ENCODE measurements around the gene ZC3H7A. TPM values are rescaled to one million over a fixed set of nuclear protein-coding genes. Genes with fewer than 3 reads are reported as not detected.

Gene ZC3H7A
- total and polyA plus RNA-seq, 2 donors: 32.2 to 78.8 TPM

DNA sequence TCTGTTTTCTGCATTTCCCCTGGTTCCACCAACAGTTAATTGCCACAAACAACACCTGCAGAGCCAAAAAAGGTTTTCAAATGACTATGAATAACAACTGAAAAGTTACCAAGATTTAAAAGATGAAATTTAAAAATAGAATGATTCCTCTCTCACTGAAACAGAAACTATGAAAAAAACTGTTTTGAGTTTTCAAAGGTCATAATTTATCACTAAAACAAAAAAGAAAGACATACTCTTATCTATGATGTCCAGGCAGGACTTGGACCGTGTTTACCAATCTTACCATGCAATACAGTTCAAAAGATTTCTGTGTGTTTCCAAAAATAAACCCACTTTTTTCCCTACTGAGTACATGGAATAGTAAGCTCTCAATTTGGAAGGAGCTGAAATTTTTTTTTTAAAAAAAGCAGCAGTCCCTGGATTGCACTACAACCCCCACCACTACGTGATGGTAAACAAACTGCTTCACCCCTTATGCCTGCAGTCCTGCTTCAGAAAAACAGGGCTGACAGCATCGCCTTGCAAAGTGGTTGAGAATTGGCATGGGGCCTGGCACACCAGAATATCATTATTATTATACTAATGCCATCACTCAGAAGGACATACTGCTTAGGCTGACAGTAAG, 62.9 kb downstream of the ZC3H7A start:
- Histone ChIP-seq H3K27ac (ENCODE audit: low read depth) (no peak overlapping the region), H3K4me1 (ENCODE audit: insufficient read depth) (no peaks in the 10 kb centered on the region), H3K4me3 (ENCODE audit: low read depth, low read length) (no peak overlapping the region), H3K36me3 (ENCODE audit: insufficient read depth) (peaks cover 10% of the 10 kb centered on the region)
- WGBS: 51% methylated on average over 3 of the region's 3 CpGs
- DNase-seq (ENCODE audit: extremely low spot score): no peak

DNA sequence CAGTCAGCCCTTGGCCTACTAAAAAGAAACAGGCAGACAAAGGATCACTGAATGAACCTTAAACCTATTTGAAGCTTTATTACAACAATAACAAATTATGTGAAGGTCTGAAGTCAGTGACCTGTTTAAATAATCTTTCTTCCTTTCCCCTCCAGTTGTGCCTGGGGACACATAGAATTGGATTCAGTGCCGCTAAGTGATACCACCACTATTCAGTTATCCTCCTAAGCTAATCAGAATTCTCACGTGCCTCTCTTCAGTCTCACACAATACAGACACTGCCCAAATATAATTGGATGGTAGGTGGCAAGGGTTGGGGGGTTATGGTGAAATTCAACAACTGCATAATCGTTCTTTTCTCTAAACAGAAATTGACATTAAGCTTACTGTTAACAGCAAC, 65.8 kb downstream of the ZC3H7A start:
- 81% methylated on average over 3 of the region's 3 CpGs for WGBS
- no peak for DNase-seq (ENCODE audit: extremely low spot score)
- no peak overlapping the region for H3K27ac ChIP-seq (ENCODE audit: low read depth)
- no peak overlapping the region for H3K4me3 ChIP-seq (ENCODE audit: low read depth, low read length)
- no peaks in the 10 kb centered on the region for H3K4me1 ChIP-seq (ENCODE audit: insufficient read depth)
- peaks cover 10% of the 10 kb centered on the region for H3K36me3 ChIP-seq (ENCODE audit: insufficient read depth)

DNA sequence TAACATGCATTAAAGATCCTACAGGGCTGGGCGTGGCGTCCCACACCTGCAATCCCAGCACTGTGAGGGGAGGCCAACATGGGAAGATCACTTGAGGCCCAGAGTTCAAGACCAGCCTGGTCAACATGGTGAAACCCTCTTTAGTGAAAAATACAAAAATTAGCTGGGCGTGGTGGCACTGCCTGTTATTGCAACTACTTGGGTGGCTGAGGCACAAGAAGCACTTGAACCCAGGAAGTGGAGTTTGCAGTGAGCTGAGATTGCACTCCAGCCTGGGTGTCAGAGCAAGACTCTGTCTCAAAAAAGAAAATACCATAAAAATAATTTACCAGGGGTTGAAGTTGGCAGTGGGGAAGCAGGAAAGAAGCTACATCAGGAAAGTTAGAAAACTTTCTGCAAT, 67.3 kb downstream of the ZC3H7A start:
- H3K27ac ChIP-seq (ENCODE audit: low read depth): no peak overlapping the region
- DNase-seq (ENCODE audit: extremely low spot score): no peak
- H3K36me3 ChIP-seq (ENCODE audit: insufficient read depth): peaks cover 7% of the 10 kb centered on the region
- H3K4me3 ChIP-seq (ENCODE audit: low read depth, low read length): no peak overlapping the region
- WGBS: 97% methylated on average over 3 of the region's 3 CpGs
- no peaks in the 10 kb centered on the region for H3K4me1 ChIP-seq (ENCODE audit: insufficient read depth)

- 85% methylated on average over 4 of the region's 4 CpGs for WGBS
- peaks cover 7% of the 10 kb centered on the region for H3K36me3 ChIP-seq (ENCODE audit: insufficient read depth)
Measured at GRCh38 chr16:11727796-11728543, 69.1 kb downstream of the ZC3H7A start.

DNA sequence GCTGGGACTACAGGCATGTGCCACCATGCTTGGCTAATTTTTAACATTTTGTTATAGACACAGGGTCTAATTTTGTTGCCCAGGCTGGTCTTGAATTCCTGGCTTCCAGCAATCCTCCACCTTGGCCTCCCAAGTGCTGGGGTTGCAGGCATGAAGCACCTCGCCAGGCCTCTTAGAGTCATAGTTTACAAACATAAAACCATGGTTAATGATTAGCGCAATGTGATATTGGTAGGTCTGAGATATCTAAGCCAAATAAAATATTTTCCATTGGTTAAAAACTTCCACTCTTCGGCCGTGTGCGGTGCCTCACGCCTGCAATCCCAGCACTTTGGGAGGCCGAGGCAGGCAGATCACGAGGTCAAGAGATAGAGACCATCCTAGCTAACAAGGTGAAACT, 71.0 kb downstream of the ZC3H7A start:
- H3K27ac ChIP-seq (ENCODE audit: low read depth): no peak overlapping the region
- H3K4me3 ChIP-seq (ENCODE audit: low read depth, low read length): no peak overlapping the region
- H3K36me3 ChIP-seq (ENCODE audit: insufficient read depth): no peaks in the 10 kb centered on the region
- WGBS: 91% methylated on average over 8 of the region's 8 CpGs
- no peaks in the 10 kb centered on the region for H3K4me1 ChIP-seq (ENCODE audit: insufficient read depth)
- DNase-seq (ENCODE audit: extremely low spot score): no peak

More at GRCh38 chr16:11727796-11728543, 69.1 kb downstream of the ZC3H7A start:
- Histone ChIP-seq H3K4me3 (ENCODE audit: low read depth, low read length) (no peak overlapping the region), H3K27ac (ENCODE audit: low read depth) (peak overlapping the region; percentile 10), H3K4me1 (ENCODE audit: insufficient read depth) (no peaks in the 10 kb centered on the region)
- DNase-seq (ENCODE audit: extremely low spot score): no peak

DNA sequence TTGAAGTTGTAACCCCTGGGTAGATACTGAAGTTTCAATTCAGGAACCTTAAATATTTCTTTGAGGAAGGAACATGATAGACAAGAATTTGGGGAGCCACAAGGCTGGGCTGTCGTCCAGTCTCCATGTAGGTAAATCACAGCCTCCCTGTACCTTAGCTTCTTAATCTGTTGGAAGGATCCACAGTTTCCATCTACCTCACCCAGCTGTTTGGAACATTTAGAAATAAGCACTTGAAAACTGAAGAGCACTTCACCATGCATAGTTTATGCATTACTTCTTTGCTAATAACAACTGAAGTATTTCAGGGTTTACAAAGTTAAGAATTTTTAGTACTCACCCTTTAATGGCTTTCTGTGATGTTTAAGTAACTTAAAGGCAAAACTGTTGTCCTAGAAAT, 71.6 kb downstream of the ZC3H7A start:
- 75% methylated on average over 1 of the region's 1 CpG for WGBS
- no peaks in the 10 kb centered on the region for H3K36me3 ChIP-seq (ENCODE audit: insufficient read depth)
- no peak for DNase-seq (ENCODE audit: extremely low spot score)
- no peak overlapping the region for H3K27ac ChIP-seq (ENCODE audit: low read depth)
- no peaks in the 10 kb centered on the region for H3K4me1 ChIP-seq (ENCODE audit: insufficient read depth)
- H3K4me3 ChIP-seq (ENCODE audit: low read depth, low read length): no peak overlapping the region

GRCh38 chr16:11722468-11722808, 74.6 kb downstream of the ZC3H7A start:
- Histone ChIP-seq H3K4me1 (ENCODE audit: insufficient read depth) (no peaks in the 10 kb centered on the region), H3K4me3 (ENCODE audit: low read depth, low read length) (no peak overlapping the region), H3K27ac (ENCODE audit: low read depth) (no peak overlapping the region), H3K36me3 (ENCODE audit: insufficient read depth) (peaks cover 1% of the 10 kb centered on the region)
- DNase-seq (ENCODE audit: extremely low spot score): no peak
- WGBS: 86% methylated on average over 3 of the region's 3 CpGs

GRCh38 chr16:11721781-11722467, 75.1 kb downstream of the ZC3H7A start:
- no peak overlapping the region for H3K4me3 ChIP-seq (ENCODE audit: low read depth, low read length)
- 85% methylated on average over 4 of the region's 4 CpGs for WGBS
- H3K4me1 ChIP-seq (ENCODE audit: insufficient read depth): no peaks in the 10 kb centered on the region
- no peak overlapping the region for H3K27ac ChIP-seq (ENCODE audit: low read depth)
- peaks cover 1% of the 10 kb centered on the region for H3K36me3 ChIP-seq (ENCODE audit: insufficient read depth)
- no peak for DNase-seq (ENCODE audit: extremely low spot score)

- no peak for DNase-seq (ENCODE audit: extremely low spot score)
- Histone ChIP-seq H3K4me1 (ENCODE audit: insufficient read depth) (no peaks in the 10 kb centered on the region), H3K4me3 (ENCODE audit: low read depth, low read length) (no peak overlapping the region), H3K36me3 (ENCODE audit: insufficient read depth) (peaks cover 1% of the 10 kb centered on the region), H3K27ac (ENCODE audit: low read depth) (no peak overlapping the region)
- 96% methylated on average over 4 of the region's 4 CpGs for WGBS
Measured at GRCh38 chr16:11719762-11720161, 77.3 kb downstream of the ZC3H7A start.

DNA sequence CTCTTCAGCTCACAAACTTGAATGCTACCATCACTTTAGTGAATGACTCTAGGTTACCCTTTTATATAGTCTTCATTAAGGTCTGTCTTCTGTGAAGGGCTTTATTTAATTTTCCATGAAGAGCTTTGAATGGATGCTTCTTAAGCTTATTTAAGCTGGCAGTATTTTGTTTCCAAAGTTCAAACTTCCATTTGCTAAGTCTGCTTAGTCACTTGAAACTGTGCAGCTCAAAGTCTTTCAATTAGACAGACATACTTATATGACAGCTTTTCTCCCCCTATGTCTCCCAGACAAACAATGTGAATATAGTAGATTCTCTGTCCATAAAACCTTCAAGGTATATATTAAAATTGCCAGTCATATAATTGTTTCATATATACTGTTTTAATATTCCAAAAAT, 77.9 kb downstream of the ZC3H7A start:
- H3K27ac ChIP-seq (ENCODE audit: low read depth): no peak overlapping the region
- DNase-seq (ENCODE audit: extremely low spot score): no peak
- H3K4me1 ChIP-seq (ENCODE audit: insufficient read depth): no peaks in the 10 kb centered on the region
- peaks cover 1% of the 10 kb centered on the region for H3K36me3 ChIP-seq (ENCODE audit: insufficient read depth)
- H3K4me3 ChIP-seq (ENCODE audit: low read depth, low read length): no peak overlapping the region

- peaks cover 1% of the 10 kb centered on the region for H3K36me3 ChIP-seq (ENCODE audit: insufficient read depth)
Measured at GRCh38 chr16:11717811-11718210, 79.2 kb downstream of the ZC3H7A start.

DNA sequence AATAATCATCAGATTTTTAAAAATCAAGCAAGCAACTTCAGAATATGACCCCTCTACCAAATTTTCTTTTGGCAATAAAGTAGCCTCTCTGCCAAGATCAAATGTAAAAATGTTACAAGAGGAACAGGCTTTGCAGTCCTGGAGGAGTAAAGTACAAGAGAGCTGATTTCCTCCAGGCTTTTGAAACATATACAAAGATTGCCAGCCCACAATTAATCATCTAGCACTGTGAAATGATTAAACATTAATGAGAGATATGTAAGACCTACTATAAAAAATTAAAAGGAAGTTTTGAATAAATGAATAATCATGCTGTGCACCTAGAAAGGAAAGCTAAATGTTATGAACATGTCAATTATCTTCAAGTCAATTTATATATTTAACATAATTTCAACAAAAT, 80.7 kb downstream of the ZC3H7A start:
- H3K27ac ChIP-seq (ENCODE audit: low read depth): no peak overlapping the region
- peaks cover 1% of the 10 kb centered on the region for H3K36me3 ChIP-seq (ENCODE audit: insufficient read depth)
- H3K4me1 ChIP-seq (ENCODE audit: insufficient read depth): no peaks in the 10 kb centered on the region
- no peak overlapping the region for H3K4me3 ChIP-seq (ENCODE audit: low read depth, low read length)
- DNase-seq (ENCODE audit: extremely low spot score): no peak

More at GRCh38 chr16:11717811-11718210, 79.2 kb downstream of the ZC3H7A start:
- Histone ChIP-seq H3K27ac (ENCODE audit: low read depth) (no peak overlapping the region), H3K4me1 (ENCODE audit: insufficient read depth) (no peaks in the 10 kb centered on the region), H3K4me3 (ENCODE audit: low read depth, low read length) (no peak overlapping the region)
- DNase-seq (ENCODE audit: extremely low spot score): no peak
- WGBS: 66% methylated on average over 5 of the region's 5 CpGs

DNA sequence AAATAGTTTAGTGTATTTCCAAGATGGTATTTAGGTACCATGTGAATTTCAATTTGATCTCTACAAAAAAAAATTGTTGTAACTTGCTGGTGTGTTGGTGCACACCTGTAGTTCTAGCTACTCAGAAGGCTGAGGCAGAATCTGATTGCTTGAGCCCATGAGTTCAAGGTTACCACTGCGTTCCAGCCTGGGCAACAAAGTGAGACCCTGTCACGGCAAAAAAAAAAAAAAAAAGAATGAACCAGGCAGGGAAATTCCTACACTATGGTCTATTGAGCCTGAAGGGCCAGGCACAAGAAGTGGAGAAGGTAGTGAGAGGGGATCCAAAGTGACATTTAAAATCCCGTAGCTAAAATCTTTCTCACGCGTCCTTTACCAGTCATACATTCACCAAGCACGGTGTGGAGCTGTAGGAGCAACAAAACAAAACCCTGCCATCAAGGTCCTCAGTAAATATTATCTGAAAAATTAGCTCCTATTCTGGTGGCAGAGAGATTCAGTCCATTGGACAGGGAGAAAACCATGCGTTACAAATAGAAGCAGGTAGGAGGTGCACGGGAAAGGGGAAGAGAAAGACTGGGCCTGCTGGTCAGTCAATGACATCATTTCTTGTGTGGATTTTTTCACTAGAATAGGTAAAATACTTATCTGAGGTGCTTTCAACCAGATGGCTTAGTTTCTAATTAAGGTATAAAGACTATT, 81.7 kb downstream of the ZC3H7A start:
- DNase-seq (ENCODE audit: extremely low spot score): no peak
- no peaks in the 10 kb centered on the region for H3K4me1 ChIP-seq (ENCODE audit: insufficient read depth)
- no peak overlapping the region for H3K27ac ChIP-seq (ENCODE audit: low read depth)
- H3K4me3 ChIP-seq (ENCODE audit: low read depth, low read length): no peak overlapping the region
- 89% methylated on average over 8 of the region's 8 CpGs for WGBS
- peaks cover 1% of the 10 kb centered on the region for H3K36me3 ChIP-seq (ENCODE audit: insufficient read depth)

DNA sequence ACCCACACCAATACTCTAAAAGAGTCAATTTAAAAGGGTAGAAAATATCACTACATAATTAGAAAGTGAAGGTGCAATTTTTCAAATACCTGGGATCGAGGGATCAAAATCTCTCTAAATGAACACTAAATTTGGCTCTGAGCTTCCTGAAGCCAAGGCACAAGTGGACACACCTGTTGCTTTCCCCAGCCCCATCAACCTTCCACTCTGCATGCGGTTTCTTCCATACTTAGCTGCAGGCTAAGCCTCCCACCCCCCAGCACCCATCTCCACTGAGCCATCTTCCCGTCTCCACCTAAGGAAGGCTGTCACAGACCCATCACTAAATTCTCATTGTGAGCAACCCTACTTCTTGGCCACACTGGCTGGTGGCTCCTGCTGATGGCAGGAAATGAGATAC, 84.9 kb downstream of the ZC3H7A start:
- WGBS: 95% methylated on average over 3 of the region's 3 CpGs
- Histone ChIP-seq H3K27ac (ENCODE audit: low read depth) (no peak overlapping the region), H3K36me3 (ENCODE audit: insufficient read depth) (no peaks in the 10 kb centered on the region), H3K4me1 (ENCODE audit: insufficient read depth) (no peaks in the 10 kb centered on the region), H3K4me3 (ENCODE audit: low read depth, low read length) (no peak overlapping the region)
- no peak for DNase-seq (ENCODE audit: extremely low spot score)

Data from urinary bladder (tissue), 4 donors.